SK-N-SH treated with all-trans-retinoic acid at 6 μM for 48 hours (cell line): ENCODE data around the gene UGT1A1.

Experiments
- ARNTL ChIP-seq: fragments of 450-650 bp; formaldehyde crosslinking; IDR thresholded peaks from 2 replicates; pipeline ENCODE4 v1.5.0; 2020; ENCODE audit warnings: low read depth, mild to moderate bottlenecking, moderate library complexity, borderline replicate concordance
- ESRRG ChIP-seq: fragments of 250-450 bp; sonication (Bioruptor Pico); IDR thresholded peaks from 2 replicates; pipeline ENCODE4 v1.6.1; 2021; ENCODE audit warnings: mild to moderate bottlenecking
- POU6F1 ChIP-seq: fragments of 250-450 bp; sonication (Bioruptor Pico); IDR thresholded peaks from 2 replicates; pipeline ENCODE4 v1.8.0; 2021; ENCODE audit warnings: low read depth, mild to moderate bottlenecking, moderate library complexity, borderline replicate concordance
- TCF4 ChIP-seq: fragments of 250-450 bp; sonication (Bioruptor Pico); IDR thresholded peaks from 2 replicates; pipeline ENCODE4 v1.8.0; 2021; ENCODE audit warnings: mild to moderate bottlenecking, moderate library complexity, borderline replicate concordance
- TOX ChIP-seq: fragments of 250-450 bp; sonication (Bioruptor Pico); IDR thresholded peaks from 2 replicates; pipeline ENCODE4 v1.8.0; 2021; ENCODE audit warnings: mild to moderate bottlenecking, moderate library complexity, borderline replicate concordance
- ZC3H10 ChIP-seq: fragments of 250-450 bp; sonication (Bioruptor Pico); IDR thresholded peaks from 2 replicates; pipeline ENCODE4 v1.5.1; 2021; ENCODE audit warnings: mild to moderate bottlenecking, moderate library complexity
- ZFP3 ChIP-seq: fragments of 250-450 bp; sonication (Bioruptor Pico); IDR thresholded peaks from 2 replicates; pipeline ENCODE4 v1.5.0; 2020; ENCODE audit warnings: mild to moderate bottlenecking, moderate library complexity
- ZNF8 ChIP-seq: fragments of 450-650 bp; formaldehyde crosslinking; IDR thresholded peaks from 2 replicates; pipeline ENCODE4 v1.5.0; 2020; ENCODE audit warnings: mild to moderate bottlenecking, moderate library complexity
- TF ChIP-seq, protein P1 (sequence below): fragments of 250-450 bp; sonication (Bioruptor Pico); IDR thresholded peaks from 2 replicates; pipeline ENCODE4 v1.8.0; 2020; ENCODE audit warnings: mild to moderate bottlenecking, moderate library complexity, borderline replicate concordance
- TF ChIP-seq, protein P2 (sequence below): fragments of 250-450 bp; sonication (Bioruptor Pico); IDR thresholded peaks from 2 replicates; pipeline ENCODE4 v1.5.1; 2020; ENCODE audit warnings: low read depth, mild to moderate bottlenecking, moderate library complexity

DNA sequence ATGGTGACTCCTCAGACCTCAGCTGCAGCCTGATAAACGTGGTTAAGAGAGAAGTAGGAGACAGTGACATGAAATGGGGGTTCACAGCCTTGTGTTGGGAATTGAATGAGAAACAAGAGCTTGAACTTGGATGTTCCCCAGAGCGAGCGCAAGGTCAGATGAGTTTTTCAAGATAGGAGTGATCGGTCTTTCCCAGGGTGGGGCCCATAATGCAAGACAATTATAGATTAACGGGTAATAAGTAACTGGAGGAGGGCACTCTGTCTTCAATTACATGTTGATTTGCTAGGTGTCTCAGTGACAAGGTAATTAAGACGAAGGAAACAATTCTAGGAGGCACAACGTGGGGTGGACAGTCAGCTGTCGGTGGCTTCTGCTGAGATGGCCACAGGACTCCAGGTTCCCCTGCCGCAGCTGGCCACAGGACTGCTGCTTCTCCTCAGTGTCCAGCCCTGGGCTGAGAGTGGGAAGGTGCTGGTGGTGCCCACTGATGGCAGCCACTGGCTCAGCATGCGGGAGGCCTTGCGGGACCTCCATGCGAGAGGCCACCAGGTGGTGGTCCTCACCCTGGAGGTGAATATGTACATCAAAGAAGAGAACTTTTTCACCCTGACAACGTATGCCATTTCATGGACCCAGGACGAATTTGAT is 47.3 kb upstream of the UGT1A1 start, which contains the start of gene UGT1A5:
- TF ChIP-seq, protein P1, sequence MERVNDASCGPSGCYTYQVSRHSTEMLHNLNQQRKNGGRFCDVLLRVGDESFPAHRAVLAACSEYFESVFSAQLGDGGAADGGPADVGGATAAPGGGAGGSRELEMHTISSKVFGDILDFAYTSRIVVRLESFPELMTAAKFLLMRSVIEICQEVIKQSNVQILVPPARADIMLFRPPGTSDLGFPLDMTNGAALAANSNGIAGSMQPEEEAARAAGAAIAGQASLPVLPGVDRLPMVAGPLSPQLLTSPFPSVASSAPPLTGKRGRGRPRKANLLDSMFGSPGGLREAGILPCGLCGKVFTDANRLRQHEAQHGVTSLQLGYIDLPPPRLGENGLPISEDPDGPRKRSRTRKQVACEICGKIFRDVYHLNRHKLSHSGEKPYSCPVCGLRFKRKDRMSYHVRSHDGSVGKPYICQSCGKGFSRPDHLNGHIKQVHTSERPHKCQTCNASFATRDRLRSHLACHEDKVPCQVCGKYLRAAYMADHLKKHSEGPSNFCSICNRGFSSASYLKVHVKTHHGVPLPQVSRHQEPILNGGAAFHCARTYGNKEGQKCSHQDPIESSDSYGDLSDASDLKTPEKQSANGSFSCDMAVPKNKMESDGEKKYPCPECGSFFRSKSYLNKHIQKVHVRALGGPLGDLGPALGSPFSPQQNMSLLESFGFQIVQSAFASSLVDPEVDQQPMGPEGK (CRISPR knock-in tag), result no peak
- TF ChIP-seq ZC3H10 (CRISPR knock-in tag), result no peak
- TF ChIP-seq, protein P2, sequence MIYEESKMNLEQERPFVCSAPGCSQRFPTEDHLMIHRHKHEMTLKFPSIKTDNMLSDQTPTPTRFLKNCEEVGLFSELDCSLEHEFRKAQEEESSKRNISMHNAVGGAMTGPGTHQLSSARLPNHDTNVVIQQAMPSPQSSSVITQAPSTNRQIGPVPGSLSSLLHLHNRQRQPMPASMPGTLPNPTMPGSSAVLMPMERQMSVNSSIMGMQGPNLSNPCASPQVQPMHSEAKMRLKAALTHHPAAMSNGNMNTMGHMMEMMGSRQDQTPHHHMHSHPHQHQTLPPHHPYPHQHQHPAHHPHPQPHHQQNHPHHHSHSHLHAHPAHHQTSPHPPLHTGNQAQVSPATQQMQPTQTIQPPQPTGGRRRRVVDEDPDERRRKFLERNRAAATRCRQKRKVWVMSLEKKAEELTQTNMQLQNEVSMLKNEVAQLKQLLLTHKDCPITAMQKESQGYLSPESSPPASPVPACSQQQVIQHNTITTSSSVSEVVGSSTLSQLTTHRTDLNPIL (CRISPR knock-in tag), result no peak
- no peak for TF ChIP-seq ZNF8 (CRISPR knock-in tag)
- TF ChIP-seq POU6F1 (CRISPR knock-in tag), result no peak
- TF ChIP-seq TCF4, result no peak
- TF ChIP-seq ESRRG, result no peak
- no peak for TF ChIP-seq ZFP3 (CRISPR knock-in tag)
- TF ChIP-seq TOX (CRISPR knock-in tag), result no peak
- no peak for TF ChIP-seq ARNTL (CRISPR knock-in tag)
